ENCODE data around the gene SVEP1.

SVEP1 gene

GRCh38 chr9:110521206-110521605, 58.3 kb downstream of the SVEP1 start:
- no peak for DNase-seq (ENCODE audit: low read depth in 2 of 2)

GRCh38 chr9:110520120-110520701, 59.3 kb downstream of the SVEP1 start:
- DNase-seq (ENCODE audit: low read depth in 2 of 2) = no peak

- DNase-seq (ENCODE audit: low read depth in 2 of 2) = no peak
Measured at GRCh38 chr9:110517483-110517882, 62.1 kb downstream of the SVEP1 start.

GRCh38 chr9:110514897-110515296, 64.6 kb downstream of the SVEP1 start:
- DNase-seq (ENCODE audit: low read depth in 2 of 2) = no peak

- no peak for DNase-seq (ENCODE audit: low read depth in 2 of 2)
Measured at GRCh38 chr9:110512817-110513216, 66.7 kb downstream of the SVEP1 start.

- no peak for DNase-seq (ENCODE audit: low read depth in 2 of 2)
Measured at GRCh38 chr9:110509792-110510191, 69.7 kb downstream of the SVEP1 start.

GRCh38 chr9:110502842-110503241, 76.7 kb downstream of the SVEP1 start:
- DNase-seq (ENCODE audit: low read depth in 2 of 2) = no peak

GRCh38 chr9:110499608-110500007, 79.9 kb downstream of the SVEP1 start:
- DNase-seq (ENCODE audit: low read depth in 2 of 2) = no peak

- DNase-seq (ENCODE audit: low read depth in 2 of 2) = no peak
Measured at GRCh38 chr9:110487196-110487595, 92.3 kb downstream of the SVEP1 start.

- no peak for DNase-seq (ENCODE audit: low read depth in 2 of 2)
Measured at GRCh38 chr9:110486218-110486617, 93.3 kb downstream of the SVEP1 start.

- DNase-seq (ENCODE audit: low read depth in 2 of 2) = no peak
Measured at GRCh38 chr9:110479481-110479880, 100.1 kb downstream of the SVEP1 start.

GRCh38 chr9:110476251-110476650, 103.3 kb downstream of the SVEP1 start:
- no peak for DNase-seq (ENCODE audit: low read depth in 2 of 2)

GRCh38 chr9:110472111-110472510, 107.4 kb downstream of the SVEP1 start:
- DNase-seq (ENCODE audit: low read depth in 2 of 2) = no peak

- no peak for DNase-seq (ENCODE audit: low read depth in 2 of 2)
Measured at GRCh38 chr9:110468950-110469349, 110.6 kb downstream of the SVEP1 start.

GRCh38 chr9:110465190-110465589, 114.4 kb downstream of the SVEP1 start:
- DNase-seq (ENCODE audit: low read depth in 2 of 2) = no peak

- no peak for DNase-seq (ENCODE audit: low read depth in 2 of 2)
Measured at GRCh38 chr9:110464321-110464720, 115.2 kb downstream of the SVEP1 start.

GRCh38 chr9:110463499-110463898, 116.0 kb downstream of the SVEP1 start:
- no peak for DNase-seq (ENCODE audit: low read depth in 2 of 2)

GRCh38 chr9:110457245-110457644, 122.3 kb downstream of the SVEP1 start:
- no peak for DNase-seq (ENCODE audit: low read depth in 2 of 2)

GRCh38 chr9:110456681-110457080, 122.9 kb downstream of the SVEP1 start:
- DNase-seq (ENCODE audit: low read depth in 2 of 2) = no peak

GRCh38 chr9:110455860-110456259, 123.7 kb downstream of the SVEP1 start:
- DNase-seq (ENCODE audit: low read depth in 2 of 2) = no peak

- DNase-seq (ENCODE audit: low read depth in 2 of 2) = no peak
Measured at GRCh38 chr9:110452227-110452801, 127.2 kb downstream of the SVEP1 start.

- DNase-seq (ENCODE audit: low read depth in 2 of 2) = no peak
Measured at GRCh38 chr9:110451726-110452125, 127.8 kb downstream of the SVEP1 start.

- no peak for DNase-seq (ENCODE audit: low read depth in 2 of 2)
Measured at GRCh38 chr9:110447476-110447875, 132.1 kb downstream of the SVEP1 start.

GRCh38 chr9:110446171-110446570, 133.4 kb downstream of the SVEP1 start:
- DNase-seq (ENCODE audit: low read depth in 2 of 2) = no peak
